Suppressor macrophage treated with lipopolysaccharide for 1 hour (primary cell): ENCODE measurements around the gene KLHDC10.
"Not testable (repeated sequence)": the region's sequence is repeated elsewhere in the genome, so short reads cannot be mapped to it uniquely, and the experiment has no call there.

Experiments
- DNase-seq, 3 donors: peaks; one replicate each; pipeline ENCODE4 v3.0.0-alpha.2; 2020 to 2022

KLHDC10 gene

DNA sequence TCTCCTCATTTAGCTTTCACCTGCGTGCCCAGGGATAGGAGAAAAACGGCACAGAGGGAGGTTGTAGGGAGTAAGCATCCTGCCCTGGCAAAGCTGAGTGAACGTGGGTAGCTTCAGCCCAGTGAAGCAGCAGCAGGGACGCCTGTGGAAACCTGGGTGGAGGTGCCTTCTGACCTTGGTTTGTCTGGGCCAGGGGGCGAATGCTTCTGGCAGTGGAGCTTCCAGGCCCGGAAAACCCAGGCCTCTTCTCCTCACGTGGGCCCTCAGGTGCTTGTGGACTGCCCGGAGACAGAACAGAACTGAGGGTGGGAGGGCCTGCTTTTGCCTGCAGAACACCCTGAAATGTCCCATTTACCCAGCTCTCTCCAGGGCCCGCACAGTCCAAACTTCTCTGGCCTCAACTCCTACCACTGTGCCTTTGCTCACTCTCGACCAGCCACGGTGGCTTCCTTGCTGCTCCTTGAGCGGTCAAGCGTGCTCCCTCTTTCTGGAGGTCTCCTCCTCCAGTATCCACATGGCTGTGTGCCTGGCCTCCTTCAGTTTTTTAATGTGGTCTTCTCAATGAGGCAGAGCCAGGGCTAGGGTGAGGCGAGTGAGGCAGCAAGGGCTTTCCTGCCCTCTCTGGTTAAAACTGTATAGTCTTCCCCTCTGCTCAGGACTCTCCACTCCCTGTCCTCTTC, 72.5 kb downstream of the KLHDC10 start:
- no peak for DNase-seq

DNA sequence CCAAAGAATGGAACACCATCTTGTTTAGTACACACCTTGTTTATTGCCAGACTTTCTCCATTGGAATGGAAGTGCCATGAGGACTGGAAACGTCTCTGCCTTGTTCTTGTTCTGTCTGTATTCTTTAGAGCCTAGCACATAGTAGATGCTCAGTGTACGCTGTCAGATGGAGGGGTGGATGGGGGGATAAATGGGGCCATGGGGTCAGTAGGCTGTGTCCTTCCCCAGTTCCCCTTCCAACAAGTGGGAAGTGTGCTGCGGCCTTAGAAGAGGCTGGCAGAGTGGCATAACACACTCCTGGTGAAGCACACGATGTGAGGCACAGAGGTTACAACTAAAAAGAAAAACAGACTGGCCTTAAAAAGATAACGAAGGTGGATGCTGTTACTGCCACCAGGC, 73.0 kb downstream of the KLHDC10 start:
- DNase-seq: no peak

DNA sequence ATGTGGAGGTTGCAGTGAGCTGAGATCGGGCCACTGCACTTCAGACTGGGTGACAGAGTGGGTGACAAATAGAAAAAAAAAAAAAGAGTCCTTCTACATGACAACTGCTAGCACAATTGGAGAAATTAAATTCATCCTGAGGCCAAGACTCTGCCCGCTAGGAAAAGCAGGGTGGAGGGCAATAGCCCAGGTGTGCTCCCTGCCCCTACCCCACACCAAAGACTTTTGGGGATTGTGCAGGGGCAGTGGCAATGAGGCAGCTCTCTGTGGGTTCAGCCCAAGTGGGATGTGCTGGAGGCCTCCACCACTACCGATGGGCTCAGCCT, 73.6 kb downstream of the KLHDC10 start:
- DNase-seq: no peak

DNA sequence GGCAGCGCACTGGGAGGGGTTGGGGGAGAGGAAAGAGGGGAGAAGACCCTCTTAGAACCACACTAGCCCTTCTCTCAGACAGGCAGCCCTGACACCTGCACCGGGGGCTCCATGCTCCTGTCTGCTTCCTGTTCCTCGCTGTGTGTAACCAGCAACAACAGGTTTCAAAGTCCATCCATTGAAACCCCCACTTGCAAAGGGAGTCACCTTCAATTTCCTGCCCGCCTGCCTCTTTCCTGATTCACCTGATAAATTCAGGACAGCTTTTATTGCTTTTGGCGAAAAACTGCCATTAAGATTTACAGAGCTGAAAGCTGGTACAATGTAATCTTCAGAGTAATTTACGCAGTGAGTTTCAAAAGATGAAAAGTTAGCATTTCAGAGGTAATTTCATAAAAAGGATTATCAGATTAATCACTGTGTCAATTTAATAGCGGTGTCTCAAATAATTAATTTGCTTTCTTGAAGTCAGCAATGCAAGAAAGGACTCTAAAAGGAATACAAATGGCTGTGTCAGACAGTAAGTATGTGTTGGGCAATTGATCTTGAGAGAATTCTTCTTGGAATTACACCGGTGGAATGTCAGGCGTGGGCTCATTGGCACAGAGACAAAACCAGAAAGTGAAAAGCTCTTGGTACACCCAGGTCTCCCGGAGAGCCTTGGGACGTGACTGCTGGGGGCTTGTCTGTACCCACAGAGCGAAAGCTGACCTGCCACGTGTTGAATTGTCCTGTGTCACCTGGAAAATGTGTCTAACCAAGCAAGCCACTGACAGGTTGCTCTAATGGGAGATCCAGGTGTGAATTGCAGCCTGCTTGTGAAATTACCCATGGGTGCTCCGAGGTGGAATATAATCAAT, 74.2 kb downstream of the KLHDC10 start:
- no peak for DNase-seq

DNA sequence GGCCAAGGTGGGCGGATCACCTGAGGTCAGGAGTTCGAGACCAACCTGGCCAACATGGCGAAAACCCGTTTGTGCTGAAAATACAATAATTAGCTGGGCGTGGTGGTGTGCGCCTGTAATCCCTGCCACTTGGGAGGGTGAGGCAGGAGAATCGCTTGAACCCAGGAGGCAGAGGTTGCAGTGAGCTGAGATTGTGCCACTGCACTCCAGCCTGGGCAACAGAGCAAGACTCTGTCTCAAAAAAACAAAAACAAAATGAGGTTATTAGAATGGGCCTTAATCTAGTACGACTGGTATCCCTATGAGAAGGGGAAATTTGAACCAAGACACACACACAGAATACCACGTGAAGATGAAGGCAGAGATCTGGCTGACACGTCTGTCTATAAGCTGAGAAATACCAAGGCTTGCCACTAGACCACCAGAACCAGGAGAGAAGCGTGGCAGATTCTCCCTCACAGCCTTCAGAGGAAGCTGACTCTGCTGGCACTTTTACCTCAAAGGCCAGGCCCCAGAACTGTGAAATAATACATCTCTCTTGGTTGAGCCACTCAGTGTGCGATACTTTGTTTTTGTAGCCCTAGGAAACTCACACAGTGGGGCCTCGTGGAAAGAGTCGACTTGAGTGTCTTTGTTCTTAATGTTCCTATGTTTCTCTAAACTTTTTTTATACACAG, 75.2 kb downstream of the KLHDC10 start:
- no peak for DNase-seq

DNA sequence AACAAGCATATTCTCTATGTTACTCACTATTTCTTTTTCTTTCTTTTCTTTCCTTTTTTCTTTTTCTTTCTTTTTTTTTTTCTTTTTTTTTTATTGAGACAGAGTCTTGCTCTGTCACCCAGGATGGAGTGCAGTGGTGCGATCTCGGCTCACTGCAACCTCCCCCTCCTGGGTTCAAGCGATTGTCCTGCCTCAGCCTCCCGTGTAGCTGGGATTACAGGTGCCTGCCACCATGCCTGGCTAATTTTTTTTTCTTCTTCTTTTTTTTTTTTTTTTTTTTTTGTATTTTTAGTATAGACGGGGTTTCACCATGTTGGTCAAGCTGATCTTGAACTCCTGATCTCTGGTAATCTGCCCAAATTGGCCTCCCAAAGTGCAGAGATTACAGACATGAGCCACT, 75.8 kb downstream of the KLHDC10 start:
- DNase-seq: not testable (repeated sequence)

DNA sequence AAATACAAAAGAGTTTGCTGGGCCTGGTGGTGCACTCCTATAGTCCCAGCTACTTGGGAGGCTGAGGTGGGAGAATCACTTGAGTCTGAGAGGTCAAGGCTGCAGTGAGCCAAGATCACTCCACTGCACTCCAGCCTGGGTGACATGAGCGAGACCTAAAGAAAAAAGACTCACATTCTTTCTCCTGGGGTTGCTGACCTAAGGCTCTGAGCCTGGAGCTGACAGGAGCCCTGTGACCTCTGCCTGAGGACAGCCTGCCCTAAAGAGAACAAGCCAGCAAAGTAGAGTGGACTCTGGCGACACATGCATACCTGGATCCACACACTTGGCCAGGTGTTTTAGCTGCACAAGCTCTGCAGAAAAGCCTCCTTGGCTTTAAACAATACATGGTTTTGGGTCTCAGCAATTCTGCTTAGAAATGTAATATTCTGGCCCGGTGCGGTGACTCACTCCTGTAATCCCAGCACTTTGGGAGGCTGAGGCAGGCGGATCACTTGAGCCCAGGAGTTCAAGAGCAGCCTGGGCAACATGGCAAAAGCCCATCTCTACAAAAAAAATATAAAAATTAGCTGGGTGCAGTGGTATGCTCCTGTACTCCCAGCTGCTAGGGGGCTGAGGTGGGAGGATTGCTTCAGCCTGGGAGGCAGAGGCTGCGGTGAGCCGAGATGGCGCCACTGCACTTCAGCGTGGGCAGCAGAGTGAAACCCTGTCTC, 76.5 kb downstream of the KLHDC10 start:
- DNase-seq: no peak

DNA sequence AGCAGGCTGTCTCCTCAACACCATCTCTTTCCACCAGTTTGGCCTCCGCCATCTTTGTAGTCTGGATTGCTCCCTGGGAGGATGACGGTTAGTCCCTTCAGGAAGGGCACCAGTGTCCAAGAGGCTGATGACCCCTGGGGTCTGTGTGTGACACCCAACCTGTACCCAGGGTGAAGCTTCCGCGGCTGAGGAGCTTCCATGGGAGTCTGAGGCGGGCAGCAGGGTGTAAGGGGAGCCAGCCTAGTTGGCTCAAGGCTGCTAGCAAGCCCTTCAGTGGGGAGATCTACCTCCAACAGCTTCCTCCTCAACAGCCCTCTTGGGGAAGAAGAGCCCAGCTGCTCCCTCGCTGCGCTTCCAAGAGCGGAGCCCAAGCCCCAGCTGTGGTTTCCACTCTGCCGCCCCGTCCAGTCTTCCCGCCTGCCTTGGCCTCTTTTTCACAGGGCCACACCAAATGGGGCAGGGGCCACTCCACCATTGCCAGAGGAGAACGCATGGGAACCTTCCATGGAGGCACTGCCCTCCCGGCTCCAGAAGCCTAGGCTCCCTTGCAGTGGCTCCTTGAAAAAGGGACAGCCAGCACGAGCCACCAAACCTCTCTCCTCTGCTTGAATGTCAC, 77.5 kb downstream of the KLHDC10 start:
- no peak for DNase-seq

DNA sequence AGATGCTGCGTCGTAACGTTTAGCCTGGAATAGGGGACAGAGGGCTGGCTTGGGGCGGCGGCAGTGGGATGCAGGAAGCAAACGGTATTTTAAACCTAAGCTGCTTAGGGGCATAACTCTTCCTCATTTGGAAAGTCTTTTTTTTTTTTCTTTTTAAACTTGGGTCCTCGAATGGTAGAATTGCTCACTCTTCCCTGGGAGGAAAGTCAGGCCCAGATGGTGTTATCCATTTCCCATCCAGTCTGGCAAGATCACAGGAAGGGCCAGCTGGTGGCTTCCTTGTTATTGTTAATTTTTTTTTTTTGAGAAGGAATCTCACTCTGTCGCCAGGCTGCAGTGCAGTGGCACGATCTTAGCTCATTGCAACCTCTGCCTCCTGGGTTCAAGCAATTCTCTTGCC, 78.2 kb downstream of the KLHDC10 start:
- no peak for DNase-seq

DNA sequence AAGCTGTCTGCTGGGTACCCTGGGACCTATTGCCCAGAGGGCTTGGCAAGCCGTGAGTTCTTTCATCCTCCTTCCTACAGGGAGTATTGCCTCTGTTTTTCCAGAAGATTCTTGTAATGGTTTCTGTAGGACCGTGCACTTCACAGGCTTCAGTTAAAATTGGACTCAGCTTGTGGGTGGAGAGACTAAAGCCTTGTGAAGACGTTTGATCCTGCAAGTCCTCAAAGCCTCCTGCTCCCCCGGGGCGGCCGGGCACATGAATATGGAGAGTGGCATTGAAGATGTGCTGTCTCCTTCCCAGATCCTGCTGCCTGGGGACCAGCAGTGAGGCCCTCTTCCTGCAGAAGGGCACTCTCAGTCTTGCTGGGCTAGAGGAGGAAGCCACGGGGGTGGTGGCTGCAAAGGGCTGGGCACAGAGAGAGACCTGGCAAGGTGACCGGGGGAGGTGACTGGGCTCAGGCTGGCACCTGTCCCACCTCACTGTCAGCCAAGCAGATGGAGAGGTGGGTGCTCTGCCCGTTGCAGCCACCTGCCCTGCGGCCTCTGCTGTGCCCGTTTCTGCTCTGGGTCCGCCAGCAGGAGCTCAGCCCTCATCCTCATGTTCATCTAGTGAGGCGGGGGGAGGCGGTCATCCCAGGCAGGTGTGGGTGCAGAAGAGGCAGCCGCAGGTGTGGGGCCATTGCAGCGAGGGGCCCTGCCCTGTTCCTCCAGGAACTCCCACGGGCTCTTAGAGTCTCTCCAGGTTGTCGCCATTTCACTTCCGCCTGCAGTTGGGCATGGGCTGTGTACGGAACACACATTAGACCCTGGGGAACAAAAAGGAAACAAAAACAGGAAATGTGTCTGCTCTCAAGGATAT, 79.2 kb downstream of the KLHDC10 start:
- peak in 1 of 3 donors; percentile 2 for DNase-seq

DNA sequence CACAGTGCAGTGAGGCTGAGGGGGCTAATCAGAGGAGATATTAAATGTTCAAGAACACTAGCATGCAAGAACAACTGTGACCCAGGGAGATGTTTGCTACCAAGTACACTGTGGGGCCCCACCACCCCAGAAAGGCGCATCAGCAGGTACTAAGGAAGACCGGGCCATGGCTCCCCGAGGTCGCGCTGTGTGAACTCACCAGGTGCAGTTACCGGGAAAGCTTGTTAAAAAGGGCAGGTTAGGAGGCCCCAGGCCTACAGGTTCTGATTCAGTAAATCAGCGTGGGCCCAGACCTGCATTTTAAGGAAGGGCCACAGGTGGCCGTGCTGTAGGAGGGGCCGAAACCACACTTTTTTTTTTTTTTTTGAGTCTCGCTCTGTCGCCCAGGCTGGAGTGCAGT, 80.3 kb downstream of the KLHDC10 start:
- no peak for DNase-seq

DNA sequence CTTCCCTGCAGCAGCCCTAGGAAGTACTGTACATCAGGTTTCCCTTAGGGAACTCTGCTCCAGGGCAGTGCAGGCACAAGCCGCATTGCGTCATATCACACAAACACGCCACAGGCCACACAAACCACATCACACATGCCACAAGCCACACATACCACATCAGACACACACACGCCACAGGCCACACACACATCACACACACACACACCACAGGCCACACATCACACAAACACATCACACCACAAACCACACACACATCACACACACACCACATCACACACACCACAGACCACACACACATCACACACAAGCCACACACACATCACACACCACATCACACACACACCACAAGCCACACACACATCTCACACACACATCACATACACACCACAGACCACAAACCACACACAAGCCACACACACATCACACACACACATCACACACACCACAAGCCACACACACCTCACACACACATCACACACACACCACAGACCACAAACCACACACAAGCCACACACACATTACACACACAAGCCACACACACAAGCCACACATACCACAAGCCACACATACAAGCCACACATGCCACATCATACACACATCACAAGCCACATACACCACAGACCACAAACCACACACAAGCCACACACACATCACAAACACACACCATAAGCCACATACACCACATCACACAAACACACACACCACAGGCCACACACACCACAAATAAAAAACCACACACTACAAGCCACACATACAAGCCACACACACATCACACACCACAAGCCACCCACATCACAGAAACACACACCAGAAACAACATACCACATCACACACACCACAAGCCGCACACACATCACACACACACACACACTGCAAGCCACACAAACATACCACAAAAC, 81.5 kb downstream of the KLHDC10 start:
- DNase-seq: no peak

DNA sequence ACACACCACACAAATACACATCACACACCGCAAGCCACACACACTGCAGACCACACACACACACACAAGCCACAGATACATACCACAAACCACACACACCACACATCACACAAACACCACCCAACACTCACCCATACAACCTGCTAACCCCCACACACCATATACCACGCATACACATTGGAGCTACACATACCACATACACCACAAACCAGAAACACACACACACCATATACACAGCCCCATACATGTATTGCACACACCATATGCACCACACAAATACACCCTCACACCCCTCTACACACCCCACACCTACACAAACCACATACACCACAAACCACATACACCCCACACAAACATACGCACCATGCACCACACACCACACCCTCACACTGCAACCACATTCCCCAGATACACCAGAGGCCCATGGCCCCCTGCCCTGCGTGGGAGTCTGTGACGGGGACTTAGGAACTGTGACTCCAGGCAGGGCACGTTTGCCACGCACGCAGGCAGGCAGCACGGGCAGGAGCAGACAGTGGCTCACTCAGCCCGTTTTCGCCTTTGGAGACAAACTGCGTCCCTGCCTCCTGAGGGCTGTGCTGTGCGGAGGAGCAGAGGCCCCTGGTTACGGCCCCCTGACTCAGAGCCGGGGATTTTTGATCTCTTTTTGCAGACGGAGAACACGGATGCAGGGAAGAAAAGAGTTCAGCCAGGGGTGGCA, 82.3 kb downstream of the KLHDC10 start:
- DNase-seq: no peak

DNA sequence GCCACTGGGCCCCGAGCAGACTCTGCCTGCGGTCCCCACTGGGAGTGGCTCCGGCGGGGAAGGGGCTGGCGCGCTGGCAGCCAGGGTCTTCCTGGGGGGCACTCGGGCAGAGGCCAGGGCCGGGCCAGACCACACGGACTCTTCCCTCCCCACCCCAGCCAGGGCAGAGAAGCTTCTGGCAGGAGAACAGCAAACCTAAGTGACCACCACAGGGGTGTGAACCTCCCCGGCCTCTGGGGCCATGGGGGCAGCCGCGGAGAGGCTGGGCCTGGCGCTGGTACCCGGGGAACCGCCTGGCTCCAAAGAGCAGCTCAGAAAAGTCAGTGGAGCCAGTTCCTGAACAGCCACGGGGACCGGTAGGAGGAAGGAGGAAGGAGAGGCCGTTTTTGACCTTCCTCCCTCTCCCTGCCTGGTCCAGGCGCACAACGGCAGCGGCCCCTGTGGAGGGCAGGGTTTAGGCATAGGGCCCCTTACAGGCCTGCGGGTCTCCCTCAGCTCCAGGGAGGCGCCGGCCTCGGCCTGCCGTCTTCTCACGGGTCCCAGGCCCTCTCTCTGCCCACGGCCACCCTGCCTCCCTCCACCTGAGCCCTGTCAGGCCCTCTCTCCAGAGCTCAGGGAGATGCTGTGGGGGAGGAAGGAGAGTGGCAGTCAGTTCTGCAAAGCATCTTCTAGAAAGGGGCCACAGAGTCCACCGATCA, 83.0 kb downstream of the KLHDC10 start:
- no peak for DNase-seq

DNA sequence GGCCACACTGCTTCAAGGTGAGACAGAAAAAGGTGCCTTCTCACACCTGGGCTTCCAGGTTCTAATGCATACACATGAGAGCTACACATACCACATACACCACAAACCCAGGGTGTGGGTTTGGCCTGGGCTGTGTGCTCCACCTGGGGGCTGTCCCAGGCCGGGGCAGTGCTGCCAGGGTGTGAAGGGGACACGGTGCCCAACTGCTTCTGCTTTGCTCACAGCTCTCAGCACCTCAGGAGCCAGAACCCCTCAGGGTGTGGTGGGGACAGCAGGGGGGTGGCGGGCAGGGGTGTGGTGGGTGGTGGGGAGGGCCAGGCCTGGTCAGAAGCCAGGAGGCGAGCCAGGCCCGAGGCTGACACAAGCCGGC, 83.8 kb downstream of the KLHDC10 start:
- no peak for DNase-seq

DNA sequence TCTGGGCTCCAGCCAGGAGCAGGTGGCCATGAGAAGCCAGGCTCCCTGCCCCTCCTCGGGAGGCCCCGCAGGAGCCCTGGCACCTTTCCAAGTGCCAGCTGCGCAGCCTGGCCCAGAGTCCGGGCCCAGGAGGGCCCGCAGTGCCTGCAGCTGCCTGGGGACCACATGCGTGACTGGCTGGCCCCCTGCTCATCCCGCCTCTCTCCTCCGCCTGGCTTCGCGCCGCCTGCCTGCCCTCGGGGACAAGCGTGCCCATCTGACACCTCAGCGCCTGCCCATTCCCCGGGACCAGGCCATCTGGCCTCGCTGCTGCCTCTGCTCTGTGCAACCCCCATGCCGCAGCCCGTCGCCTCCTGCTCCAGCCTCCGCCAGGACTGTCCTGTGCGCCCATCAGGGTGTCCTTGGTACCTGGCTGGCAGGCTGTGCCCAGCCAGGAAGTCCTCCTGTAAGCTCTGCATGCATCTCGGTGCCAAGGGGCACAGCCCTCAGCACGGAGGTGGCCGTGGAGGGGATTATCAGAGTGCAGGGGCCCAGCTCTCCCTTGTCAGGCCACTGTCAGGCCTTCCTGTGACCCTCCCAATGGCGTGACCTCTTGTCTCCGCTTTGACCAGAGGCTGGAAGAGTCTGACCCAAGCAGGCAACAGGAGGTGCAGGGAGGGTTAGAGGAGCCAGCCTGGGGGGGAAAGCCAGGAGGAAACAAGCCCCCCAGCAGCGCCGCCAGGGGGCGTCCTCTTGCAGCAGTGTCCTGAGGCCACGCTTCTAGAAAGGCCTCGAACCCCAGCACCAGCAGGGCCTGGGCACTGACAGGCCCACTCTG, 84.4 kb downstream of the KLHDC10 start:
- DNase-seq: no peak

DNA sequence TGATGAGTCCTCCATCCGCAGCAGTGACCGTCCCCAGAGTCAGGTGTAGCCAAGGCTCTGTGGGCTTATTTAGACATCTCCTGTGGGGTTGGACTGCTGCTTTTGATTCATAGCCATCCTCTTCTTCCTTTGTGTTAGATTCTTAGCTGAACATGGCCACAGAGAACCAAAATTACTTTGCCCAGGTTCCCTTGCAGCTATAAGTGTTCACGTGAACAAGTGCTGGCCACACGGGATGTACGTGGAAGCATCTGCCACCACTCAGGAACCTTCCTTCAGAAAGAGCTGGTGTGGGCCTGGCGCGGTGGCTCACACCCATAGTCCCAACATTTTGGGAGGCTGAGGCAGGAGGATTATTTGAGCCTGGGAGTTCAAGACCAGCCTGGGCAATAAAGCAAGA, 85.8 kb downstream of the KLHDC10 start:
- DNase-seq: no peak

DNA sequence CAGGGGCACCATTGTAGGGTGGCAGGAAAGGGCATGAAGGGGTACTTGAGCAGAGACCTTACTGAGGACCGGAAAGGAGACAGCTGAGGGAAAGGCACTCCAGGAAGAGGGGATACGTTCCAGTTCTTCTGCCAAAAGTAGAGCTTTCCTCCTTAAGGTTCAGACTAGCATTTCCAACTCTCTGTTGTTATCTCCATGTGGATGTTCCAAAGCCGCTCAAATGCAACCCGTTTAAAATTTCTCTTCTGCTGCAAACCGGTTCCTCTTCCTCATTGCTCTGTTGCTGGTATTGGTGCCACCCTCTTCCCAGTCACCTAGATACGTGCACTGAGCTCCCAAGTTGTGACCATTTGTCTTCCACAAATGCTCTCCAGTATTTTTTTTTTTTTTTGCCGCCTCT, 87.4 kb downstream of the KLHDC10 start:
- DNase-seq: no peak

DNA sequence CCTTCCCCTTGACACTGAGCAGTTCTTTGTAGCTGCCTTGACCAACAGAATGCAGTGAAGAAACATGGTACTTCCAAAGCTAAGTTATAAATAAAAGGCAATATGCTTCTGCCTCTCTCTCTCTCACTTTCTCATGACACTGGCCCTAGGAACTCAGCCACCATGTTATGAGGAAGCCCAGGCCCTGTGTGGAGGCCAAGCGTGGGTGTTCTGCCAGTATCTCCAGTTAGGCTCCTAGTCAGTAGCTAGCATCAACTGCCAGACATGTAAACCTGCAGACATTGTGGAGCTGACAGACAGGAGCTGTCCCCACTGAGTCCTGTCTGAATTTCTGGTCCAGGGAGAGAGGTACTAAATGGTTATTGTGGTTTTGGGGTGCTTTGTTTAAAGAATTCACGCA, 89.7 kb downstream of the KLHDC10 start:
- no peak for DNase-seq
